Suprapubic skin (tissue), 4 donors: ENCODE results near the gene TRIM46. TPM values are rescaled to one million over a fixed set of nuclear protein-coding genes. Genes with fewer than 3 reads are reported as not detected.

ENCODE experiments used
- DNase-seq, 2 donors: peaks; one replicate each; pipeline ENCODE4 v3.0.0-alpha.2; 2019; ENCODE audit warnings: low spot score in 2 of 2
- H3K27ac ChIP-seq: fragments of 200-600 bp; sonication (generic); one replicate; pipeline ENCODE4 v1.5.1; 2019
- H3K27me3 ChIP-seq: fragments of 200-600 bp; sonication (generic); one replicate; pipeline ENCODE4 v1.5.1; 2019
- H3K36me3 ChIP-seq: fragments of 200-600 bp; sonication (generic); one replicate; pipeline ENCODE4 v1.5.1; 2019
- H3K4me1 ChIP-seq: fragments of 200-600 bp; sonication (generic); one replicate; pipeline ENCODE4 v1.5.1; 2019
- H3K4me3 ChIP-seq: fragments of 200-600 bp; sonication (generic); one replicate; pipeline ENCODE4 v1.5.1; 2019; ENCODE audit warnings: mild to moderate bottlenecking
- H3K9me3 ChIP-seq: fragments of 200-600 bp; sonication (generic); one replicate; pipeline ENCODE4 v1.5.1; 2019
- EP300 ChIP-seq: sonication (generic); formaldehyde crosslinking; IDR thresholded peaks from one replicate; pipeline ENCODE4 v1.6.1; 2017; ENCODE audit warnings: antibody characterized with exemption
- POLR2A ChIP-seq, 2 donors: fragments of 450-650 bp; IDR thresholded peaks; one replicate each; pipeline ENCODE4 v1.6.1; 2017; ENCODE audit warnings: antibody characterized with exemption in 2 of 2, mild to moderate bottlenecking in 2 of 2, moderate library complexity in 2 of 2
- POLR2AphosphoS5 ChIP-seq, 3 donors: sonication (generic); formaldehyde crosslinking; IDR thresholded peaks; one replicate each; pipeline ENCODE4 v1.6.1; 2017; ENCODE audit warnings: antibody characterized with exemption in 3 of 3
- WGBS: methylation state at CpG from one replicate; pipeline ENCODE4 v1.1.5; 2018; 5-methylcytosine and 5-hydroxymethylcytosine counted together
- total RNA-seq, 4 donors: library from RNA; depleted of rRNA; stranded (reverse); fragments of >200 nt; gene quantifications; one replicate each; pipeline ENCODE4 v1.1.0, GENCODE V29; 2016
- TF ChIP-seq, protein P1 (sequence below), 2 donors: fragments of 200-600 bp in 1 of 2; fragments of 450-650 bp in 1 of 2; sonication (generic) in 1 of 2; IDR thresholded peaks; one replicate each; pipeline ENCODE4 v1.5.1; 2016 to 2019; ENCODE audit warnings: antibody characterized with exemption in 2 of 2, mild to moderate bottlenecking in 1 of 2, moderate library complexity in 1 of 2

TRIM46 gene
- total RNA-seq, 4 donors from 2014 or later, result 0.34 to 0.80 TPM; not detected in 2

DNA sequence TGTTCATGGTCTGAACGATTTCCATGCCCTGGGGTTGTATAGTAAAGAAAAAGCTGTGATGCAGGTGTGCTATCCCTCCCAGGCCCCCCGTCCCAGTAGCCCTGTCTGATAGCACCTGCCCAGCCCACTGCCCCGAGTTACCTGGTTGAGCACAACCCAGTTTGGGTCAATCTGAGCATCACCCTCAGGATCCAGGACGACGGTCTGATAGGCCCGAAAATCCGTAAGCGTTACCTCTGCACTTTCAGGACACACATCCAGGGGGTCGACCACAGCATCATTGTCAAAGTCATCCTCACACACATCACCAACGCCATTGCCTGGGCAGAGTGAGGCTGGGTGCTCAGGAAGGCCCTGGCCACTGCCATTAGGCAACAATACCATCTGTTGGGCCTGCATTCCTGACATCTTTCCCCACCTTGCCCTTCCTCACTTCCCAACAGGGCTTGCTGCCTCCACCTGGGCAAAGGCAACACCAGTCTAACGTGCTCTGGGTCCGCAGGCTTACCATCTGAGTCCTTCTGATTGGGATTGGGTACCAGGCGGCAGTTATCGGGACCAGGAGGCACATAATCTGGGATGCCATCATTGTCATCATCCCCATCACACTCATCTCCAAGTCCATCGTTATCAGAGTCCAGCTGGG lies 24.4 kb downstream of the TRIM46 start:
- DNase-seq, result no peak
- H3K4me3 ChIP-seq, result no peak overlapping the region
- TF ChIP-seq, protein P1, sequence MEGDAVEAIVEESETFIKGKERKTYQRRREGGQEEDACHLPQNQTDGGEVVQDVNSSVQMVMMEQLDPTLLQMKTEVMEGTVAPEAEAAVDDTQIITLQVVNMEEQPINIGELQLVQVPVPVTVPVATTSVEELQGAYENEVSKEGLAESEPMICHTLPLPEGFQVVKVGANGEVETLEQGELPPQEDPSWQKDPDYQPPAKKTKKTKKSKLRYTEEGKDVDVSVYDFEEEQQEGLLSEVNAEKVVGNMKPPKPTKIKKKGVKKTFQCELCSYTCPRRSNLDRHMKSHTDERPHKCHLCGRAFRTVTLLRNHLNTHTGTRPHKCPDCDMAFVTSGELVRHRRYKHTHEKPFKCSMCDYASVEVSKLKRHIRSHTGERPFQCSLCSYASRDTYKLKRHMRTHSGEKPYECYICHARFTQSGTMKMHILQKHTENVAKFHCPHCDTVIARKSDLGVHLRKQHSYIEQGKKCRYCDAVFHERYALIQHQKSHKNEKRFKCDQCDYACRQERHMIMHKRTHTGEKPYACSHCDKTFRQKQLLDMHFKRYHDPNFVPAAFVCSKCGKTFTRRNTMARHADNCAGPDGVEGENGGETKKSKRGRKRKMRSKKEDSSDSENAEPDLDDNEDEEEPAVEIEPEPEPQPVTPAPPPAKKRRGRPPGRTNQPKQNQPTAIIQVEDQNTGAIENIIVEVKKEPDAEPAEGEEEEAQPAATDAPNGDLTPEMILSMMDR (IDR thresholded peaks at IDR 0.05), result no peak
- TF ChIP-seq POLR2AphosphoS5 (IDR thresholded peaks at IDR 0.05) (no peak), EP300 (no peak), POLR2A (IDR thresholded peaks at IDR 0.05) (no peak)
- H3K9me3 ChIP-seq, result no peaks in the 10 kb centered on the region
- H3K27ac ChIP-seq, result no peak overlapping the region
- H3K4me1 ChIP-seq, result peaks cover 29% of the 10 kb centered on the region
- 90% methylated on average over 15 of the region's 15 CpGs for WGBS
- no peaks in the 10 kb centered on the region for H3K27me3 ChIP-seq
- H3K36me3 ChIP-seq, result peaks cover 20% of the 10 kb centered on the region

- H3K36me3 ChIP-seq, result peaks cover 20% of the 10 kb centered on the region
- no peaks in the 10 kb centered on the region for H3K9me3 ChIP-seq
- DNase-seq, result no peak
- H3K27ac ChIP-seq, result no peak overlapping the region
- no peaks in the 10 kb centered on the region for H3K27me3 ChIP-seq
- H3K4me1 ChIP-seq, result peaks cover 24% of the 10 kb centered on the region
- TF ChIP-seq POLR2AphosphoS5 (IDR thresholded peaks at IDR 0.05) (no peak), EP300 (no peak), POLR2A (IDR thresholded peaks at IDR 0.05) (no peak)
- TF ChIP-seq, protein P1 (IDR thresholded peaks at IDR 0.05), result no peak
- no peak overlapping the region for H3K4me3 ChIP-seq
- 95% methylated on average over 3 of the region's 3 CpGs for WGBS
Measured at GRCh38 chr1:155198547-155198906, 24.9 kb downstream of the TRIM46 start.

DNA sequence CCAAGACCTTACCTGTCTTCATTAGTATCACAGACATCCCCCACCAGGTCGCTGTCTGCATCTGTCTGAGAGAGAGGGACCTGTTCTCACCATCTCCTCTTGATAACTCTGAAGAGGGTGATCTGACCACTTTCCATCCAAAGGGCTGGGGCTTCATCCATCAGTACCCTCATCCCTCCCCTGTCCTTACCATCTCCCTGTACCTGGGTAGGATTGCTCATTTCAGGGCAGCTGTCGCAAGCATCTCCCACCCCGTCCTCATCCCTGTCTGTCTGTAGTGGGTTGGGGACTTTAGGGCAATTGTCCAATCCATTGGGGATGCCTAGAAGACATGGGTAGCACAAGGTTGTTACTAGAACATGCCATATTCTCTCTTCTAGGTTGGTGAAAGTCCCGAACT lies 26.1 kb downstream of the TRIM46 start:
- Histone ChIP-seq H3K9me3 (no peaks in the 10 kb centered on the region), H3K4me3 (no peak overlapping the region), H3K36me3 (peaks cover 20% of the 10 kb centered on the region), H3K4me1 (peaks cover 12% of the 10 kb centered on the region), H3K27ac (no peak overlapping the region), H3K27me3 (no peaks in the 10 kb centered on the region)
- TF ChIP-seq POLR2A (IDR thresholded peaks at IDR 0.05) (no peak), POLR2AphosphoS5 (IDR thresholded peaks at IDR 0.05) (no peak), EP300 (no peak)
- TF ChIP-seq, protein P1 (IDR thresholded peaks at IDR 0.05), result no peak
- DNase-seq, result no peak
- 89% methylated on average over 4 of the region's 4 CpGs for WGBS

DNA sequence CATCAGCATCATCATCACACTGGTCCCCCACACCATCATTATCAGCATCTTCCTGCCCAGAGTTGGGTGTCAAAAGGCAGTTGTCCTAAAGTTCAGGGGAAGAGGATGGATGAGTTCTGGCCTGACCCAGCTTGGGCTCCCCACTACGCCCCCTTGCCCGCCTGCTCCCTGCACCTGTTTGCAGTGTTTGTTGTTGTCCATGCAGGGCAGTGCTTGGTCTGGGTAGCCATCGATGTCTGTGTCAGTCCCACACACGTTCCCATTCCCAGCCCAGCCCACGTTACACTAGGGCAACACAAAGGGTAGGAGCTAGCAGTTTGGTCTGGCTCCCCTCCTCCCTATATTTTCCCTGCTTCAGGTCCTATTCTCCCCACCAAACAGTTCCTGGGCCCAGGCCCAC lies 27.3 kb downstream of the TRIM46 start:
- H3K36me3 ChIP-seq, result peaks cover 20% of the 10 kb centered on the region
- H3K27ac ChIP-seq, result no peak overlapping the region
- no peak overlapping the region for H3K4me3 ChIP-seq
- H3K4me1 ChIP-seq, result peaks cover under 1% of the 10 kb centered on the region
- H3K9me3 ChIP-seq, result no peaks in the 10 kb centered on the region
- 94% methylated on average over 5 of the region's 5 CpGs for WGBS
- TF ChIP-seq POLR2AphosphoS5 (IDR thresholded peaks at IDR 0.05) (no peak), POLR2A (IDR thresholded peaks at IDR 0.05) (no peak), EP300 (no peak)
- TF ChIP-seq, protein P1 (IDR thresholded peaks at IDR 0.05), result no peak
- H3K27me3 ChIP-seq, result no peaks in the 10 kb centered on the region
- DNase-seq, result no peak

GRCh38 chr1:155202198-155202597 lies 28.5 kb downstream of the TRIM46 start:
- Histone ChIP-seq H3K27me3 (no peaks in the 10 kb centered on the region), H3K9me3 (no peaks in the 10 kb centered on the region), H3K27ac (no peak overlapping the region), H3K36me3 (peaks cover 20% of the 10 kb centered on the region), H3K4me1 (peaks cover 9% of the 10 kb centered on the region), H3K4me3 (no peak overlapping the region)
- TF ChIP-seq POLR2A (IDR thresholded peaks at IDR 0.05), result no peak
- TF ChIP-seq POLR2AphosphoS5 (IDR thresholded peaks at IDR 0.05), result no peak
- TF ChIP-seq, protein P1 (IDR thresholded peaks at IDR 0.05), result no peak
- DNase-seq, result no peak
- WGBS, result 85% methylated on average over 7 of the region's 7 CpGs
